Activated T-cell treated with anti-CD3 and anti-CD28 coated beads, Interleukin-2, amount 50 U/mL, for 72 hours (primary cell): ENCODE measurements around the gene COPS6. TPM values are rescaled to one million over a fixed set of nuclear protein-coding genes. Genes with fewer than 3 reads are reported as not detected.
"Not testable (repeated sequence)": the region's sequence is repeated elsewhere in the genome, so short reads cannot be mapped to it uniquely, and the experiment has no call there.

Experiments
- ATAC-seq, 2 donors: fragments of 150-1000 bp; cut with Tn5 transposase; replicated peaks in 1 of 2; 2 replicates each; pipeline ENCODE4 v1.10.0; 2021; ENCODE audit warnings: moderate library complexity in 2 of 2, mild to moderate bottlenecking in 1 of 2
- DNase-seq, 2 donors: peaks; one replicate each; pipeline ENCODE4 v3.0.0; 2021 to 2022; ENCODE audit warnings: mixed read lengths in 1 of 2
- H3K27ac Mint-ChIP-seq: one replicate; pipeline ENCODE4 v1.8.0; 2022; ENCODE audit warnings: mild to moderate bottlenecking, moderate library complexity, mixed read lengths
- H3K27me3 Mint-ChIP-seq: one replicate; pipeline ENCODE4 v1.8.0; 2022; ENCODE audit warnings: low read depth, mixed read lengths
- H3K36me3 Mint-ChIP-seq, 2 donors: one replicate each; pipeline ENCODE4 v1.8.0; 2022; ENCODE audit warnings: mixed read lengths in 2 of 2, mild to moderate bottlenecking in 1 of 2; ENCODE audit not compliant: insufficient read depth in 2 of 2
- H3K4me1 Mint-ChIP-seq: one replicate; pipeline ENCODE4 v1.8.0; 2022; ENCODE audit warnings: low read depth, mixed read lengths
- H3K4me3 Mint-ChIP-seq, 2 donors: one replicate each; pipeline ENCODE4 v1.8.0; 2022; ENCODE audit warnings: mild to moderate bottlenecking in 2 of 2, mixed read lengths in 2 of 2, moderate library complexity in 2 of 2
- H3K9me3 Mint-ChIP-seq, 2 donors: one replicate each; pipeline ENCODE4 v1.8.0; 2022; ENCODE audit warnings: mixed read lengths in 2 of 2
- total RNA-seq, 2 donors: library from RNA; stranded (reverse); gene quantifications; one replicate each; pipeline ENCODE4 v1.2.3, GENCODE V29; 2022

Gene COPS6
- total RNA-seq, 2 donors from 2014 or later: 43.7 to 45.4 TPM

DNA sequence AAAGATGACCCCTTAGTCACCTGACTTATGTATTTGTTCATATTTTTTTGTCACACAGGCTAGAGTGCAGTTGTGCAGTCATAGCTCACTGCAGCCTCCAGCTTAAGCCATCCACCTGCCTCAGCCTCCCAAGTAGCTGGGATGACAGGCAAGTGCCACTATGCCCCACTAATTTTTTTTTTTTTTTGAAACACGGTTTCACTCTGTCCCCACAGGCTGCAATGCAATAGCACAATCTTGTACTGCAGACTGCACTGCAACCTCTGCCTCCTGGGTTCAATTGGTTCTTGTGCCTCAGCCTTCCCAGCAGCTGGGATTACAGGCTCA lies 39.8 kb downstream of the COPS6 start:
- Mint-ChIP-seq H3K9me3 (no peaks in the 10 kb centered on the region), H3K36me3 (peaks cover 0 to 3% of the 10 kb centered on the region in 2 donors), H3K4me1 (peaks cover 48% of the 10 kb centered on the region), H3K4me3 (peak overlapping the region; percentile 86 to 97), H3K27ac (no peak overlapping the region), H3K27me3 (no peaks in the 10 kb centered on the region)
- DNase-seq (no peak), ATAC-seq (no peak)

DNA sequence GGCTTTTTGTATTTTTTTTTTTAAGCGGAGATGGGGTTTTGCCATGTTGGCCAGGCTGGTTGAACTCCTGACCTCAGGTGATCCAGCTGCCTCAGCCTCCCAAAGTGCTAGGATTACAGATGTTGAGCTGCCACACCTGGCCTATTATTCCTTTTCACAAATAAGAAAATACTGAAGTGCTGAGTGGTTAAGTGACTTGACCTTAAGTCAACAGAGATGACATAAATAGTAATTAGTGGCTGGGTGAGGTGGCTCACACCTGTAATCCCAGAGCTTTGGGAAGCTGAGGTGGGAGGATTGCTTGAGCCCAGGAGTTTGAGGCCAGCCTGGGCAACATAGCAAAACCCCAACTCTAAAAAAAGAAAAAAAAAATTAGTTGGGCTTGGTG lies 41.4 kb downstream of the COPS6 start:
- not testable (repeated sequence) for DNase-seq, ATAC-seq, H3K9me3 Mint-ChIP-seq, H3K36me3 Mint-ChIP-seq, H3K27ac Mint-ChIP-seq, H3K27me3 Mint-ChIP-seq, H3K4me3 Mint-ChIP-seq
- peaks cover 41% of the 10 kb centered on the region for H3K4me1 Mint-ChIP-seq

DNA sequence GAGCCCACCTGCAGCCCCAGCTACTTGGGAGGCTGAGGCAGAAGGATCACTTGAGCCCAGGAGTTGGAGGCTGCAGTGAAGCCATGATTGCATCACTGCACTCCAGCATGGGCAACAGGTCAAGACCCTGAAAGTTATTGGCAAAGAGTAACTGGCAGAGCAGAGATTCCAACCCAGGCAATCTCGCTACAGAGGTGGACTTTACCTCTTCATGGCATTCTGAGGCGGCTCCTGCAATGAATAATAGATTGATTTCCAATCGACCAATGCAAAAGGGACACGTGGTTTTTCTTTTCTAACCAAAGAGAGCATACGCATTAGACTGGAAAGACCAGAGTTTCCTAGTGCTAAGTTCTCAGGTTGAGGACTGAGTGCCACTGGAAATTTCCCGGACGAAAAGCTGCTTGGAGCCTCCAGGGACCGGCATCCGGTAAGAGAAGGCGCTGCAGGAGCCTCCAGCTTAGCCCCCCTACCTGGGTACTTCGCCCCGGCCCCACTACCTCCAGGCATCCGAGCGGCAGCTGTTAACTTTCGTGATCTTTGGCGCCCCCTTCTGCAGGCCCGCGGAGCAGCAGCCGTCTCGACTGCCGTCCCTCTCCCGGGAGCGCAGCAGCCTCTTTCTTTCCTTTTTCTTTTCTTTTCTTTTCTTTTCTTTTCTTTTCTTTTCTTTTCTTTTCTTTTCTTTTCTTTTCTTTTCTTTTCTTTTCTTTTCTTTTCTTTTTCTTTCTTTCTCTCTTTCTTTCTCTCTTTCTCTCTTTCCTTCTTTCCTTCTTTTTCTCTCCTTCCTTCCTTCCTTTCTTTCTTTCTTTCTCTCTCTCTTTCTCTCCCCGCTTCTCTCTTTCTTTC lies 42.1 kb downstream of the COPS6 start:
- Mint-ChIP-seq H3K27ac (no peak overlapping the region), H3K4me1 (peaks cover 35% of the 10 kb centered on the region), H3K36me3 (peaks cover 0 to 3% of the 10 kb centered on the region in 2 donors), H3K27me3 (no peaks in the 10 kb centered on the region), H3K4me3 (peak overlapping the region; percentile 56 to 90), H3K9me3 (no peaks in the 10 kb centered on the region)
- ATAC-seq: peak; percentile 8 to 18
- peak; percentile 90 to 91 for DNase-seq

DNA sequence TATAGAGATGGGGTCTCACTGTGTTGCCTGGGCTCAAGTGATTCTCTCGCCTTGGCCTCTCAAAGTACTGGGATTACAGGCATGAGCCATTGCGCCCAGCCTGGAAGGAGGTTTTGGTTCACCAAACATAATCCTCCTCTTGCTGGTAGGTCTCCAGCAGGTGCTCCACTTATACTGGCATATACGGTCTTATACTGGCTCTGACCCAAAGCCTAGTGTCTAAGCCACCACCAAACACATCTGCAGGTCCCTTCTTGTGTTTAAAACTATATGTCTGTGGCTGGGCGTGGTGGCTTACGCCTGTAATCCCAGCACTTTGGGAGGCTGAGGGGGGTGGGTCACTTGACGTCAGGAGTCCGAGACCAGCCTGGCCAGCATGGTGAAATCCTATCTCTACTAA lies 43.4 kb downstream of the COPS6 start:
- peaks cover 29% of the 10 kb centered on the region for H3K4me1 Mint-ChIP-seq
- peak overlapping the region in 1 of 2 donors; percentile 15 for H3K4me3 Mint-ChIP-seq
- H3K27ac Mint-ChIP-seq: no peak overlapping the region
- no peaks in the 10 kb centered on the region for H3K27me3 Mint-ChIP-seq
- DNase-seq (no peak), ATAC-seq (no peak)
- no peaks in the 10 kb centered on the region for H3K36me3 Mint-ChIP-seq
- H3K9me3 Mint-ChIP-seq: no peaks in the 10 kb centered on the region

DNA sequence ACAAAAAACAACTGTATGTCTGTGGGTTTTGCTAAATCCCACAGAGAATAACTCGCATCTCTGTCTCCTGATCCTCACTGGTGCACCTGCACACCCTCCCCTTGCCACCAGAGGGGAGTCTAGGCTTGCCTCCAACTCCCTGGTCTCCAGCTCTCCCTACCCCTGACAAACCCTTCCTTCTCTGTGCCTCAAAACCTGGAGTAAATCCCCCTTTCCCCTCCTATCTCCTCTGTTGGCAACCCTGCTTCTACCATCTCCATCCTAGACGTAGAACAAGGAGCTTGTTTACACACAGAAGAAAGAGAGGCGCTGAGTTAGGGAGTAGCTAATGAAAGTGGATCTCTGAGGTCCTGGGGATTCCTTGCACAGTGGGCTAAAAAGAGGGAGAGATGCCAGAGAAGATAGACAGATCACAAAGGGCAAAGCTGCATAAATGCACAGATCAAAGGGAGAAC lies 44.0 kb downstream of the COPS6 start:
- H3K27ac Mint-ChIP-seq: no peak overlapping the region
- peak; percentile 78 for ATAC-seq
- peak; percentile 71 to 74 for DNase-seq
- no peaks in the 10 kb centered on the region for H3K36me3 Mint-ChIP-seq
- H3K9me3 Mint-ChIP-seq: no peaks in the 10 kb centered on the region
- H3K27me3 Mint-ChIP-seq: no peaks in the 10 kb centered on the region
- peaks cover 30% of the 10 kb centered on the region for H3K4me1 Mint-ChIP-seq
- H3K4me3 Mint-ChIP-seq: peak overlapping the region; percentile 15

DNA sequence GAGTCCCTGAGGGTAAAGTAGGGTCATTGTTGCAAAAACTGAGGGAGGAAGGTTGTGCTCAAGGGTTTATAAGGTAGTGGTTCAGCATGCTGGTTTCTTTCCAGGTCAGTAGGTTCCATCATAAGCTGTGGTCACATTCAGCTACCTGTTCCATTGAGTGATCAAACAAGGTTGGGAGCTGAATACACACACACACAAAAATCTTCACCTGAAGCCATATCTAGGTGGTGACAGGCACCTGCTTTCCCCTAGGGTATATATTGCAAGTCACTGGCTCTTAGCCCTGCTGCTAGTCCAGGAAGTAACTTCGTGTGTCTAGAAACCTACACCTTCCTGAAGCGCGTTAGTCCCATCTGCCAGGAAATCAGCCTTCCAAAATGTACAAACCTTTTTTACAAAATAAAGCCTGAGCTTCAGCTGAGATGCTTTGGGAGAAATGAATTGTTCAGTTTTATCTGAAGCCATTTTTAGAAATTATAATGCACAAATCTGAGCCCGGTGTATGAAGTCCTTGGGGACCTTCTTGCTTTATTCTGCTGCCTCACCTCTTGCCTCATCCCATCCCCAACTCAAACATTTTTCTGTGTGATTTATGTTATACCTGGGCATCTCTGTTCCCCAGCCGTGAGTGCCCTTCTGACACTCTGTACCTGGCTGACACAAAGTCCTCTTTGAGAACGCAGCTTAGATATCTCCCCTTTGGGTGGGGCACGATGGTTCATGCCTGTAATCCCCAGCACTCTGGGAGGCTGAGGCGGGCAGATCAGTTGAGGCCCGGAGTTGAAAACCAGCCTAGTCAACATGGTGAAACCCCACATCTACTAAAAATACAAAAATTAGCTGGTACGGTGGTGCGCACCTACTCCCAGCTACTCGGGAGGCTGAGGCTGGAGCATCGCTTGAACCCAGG lies 49.3 kb downstream of the COPS6 start:
- H3K9me3 Mint-ChIP-seq: no peaks in the 10 kb centered on the region
- no peak for DNase-seq
- H3K4me3 Mint-ChIP-seq: peak overlapping the region in 1 of 2 donors; percentile 36
- ATAC-seq: peak in 1 of 2 donors; percentile 33
- no peaks in the 10 kb centered on the region for H3K36me3 Mint-ChIP-seq
- no peaks in the 10 kb centered on the region for H3K27me3 Mint-ChIP-seq
- H3K27ac Mint-ChIP-seq: no peak overlapping the region
- peaks cover 17% of the 10 kb centered on the region for H3K4me1 Mint-ChIP-seq

DNA sequence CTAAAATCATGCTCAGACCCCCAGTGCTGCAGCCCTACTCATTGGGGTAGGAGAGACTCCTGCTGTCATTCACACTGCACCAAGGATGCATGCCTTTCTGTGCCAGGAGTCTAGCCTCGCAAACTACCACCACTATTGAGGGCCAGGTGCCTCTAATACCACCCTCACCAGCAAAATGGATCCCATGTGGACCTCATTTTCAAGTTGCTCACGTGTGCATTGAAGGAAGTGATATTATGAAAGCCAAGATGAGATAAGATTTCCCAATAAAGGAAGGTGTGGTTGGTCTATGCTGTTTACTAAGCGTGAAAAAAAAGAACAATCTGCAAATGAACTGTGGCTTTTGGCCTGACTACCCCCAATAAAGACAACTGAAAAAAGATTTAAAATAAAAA lies 52.8 kb downstream of the COPS6 start:
- H3K36me3 Mint-ChIP-seq: no peaks in the 10 kb centered on the region
- no peaks in the 10 kb centered on the region for H3K9me3 Mint-ChIP-seq
- peaks cover 17% of the 10 kb centered on the region for H3K4me1 Mint-ChIP-seq
- DNase-seq: no peak
- no peak for ATAC-seq
- no peak overlapping the region for H3K27ac Mint-ChIP-seq
- H3K27me3 Mint-ChIP-seq: no peaks in the 10 kb centered on the region
- H3K4me3 Mint-ChIP-seq: no peak overlapping the region

Other genes with a start within 250 kb of the COPS6 start
- under 1 TPM; 0.46 to 0.53 TPM for gene OR2AE1, start 211.9 kb upstream of the COPS6 start, total RNA-seq
- gene TRIM4, start 169.4 kb upstream of the COPS6 start, total RNA-seq: 10 to 100 TPM; 34.9 to 38.2 TPM
- 1 to 10 TPM in 1 of 2 donors, under 1 TPM in 1; 0.58 to 1.7 TPM for gene GJC3, start 159.3 kb upstream of the COPS6 start, total RNA-seq
- not detected for gene AZGP1, start 112.9 kb upstream of the COPS6 start, total RNA-seq
- 10 to 100 TPM; 70.3 to 78.2 TPM for gene ZKSCAN1, start 73.4 kb upstream of the COPS6 start, total RNA-seq
- gene ZSCAN21, start 39.2 kb upstream of the COPS6 start, total RNA-seq: 10 to 100 TPM in 1 of 2 donors, 1 to 10 TPM in 1; 8.4 to 12.4 TPM
- gene ZNF3, start 7.2 kb upstream of the COPS6 start, total RNA-seq: 10 to 100 TPM; 23.1 to 24.2 TPM
- 100 to 1,000 TPM; 270 to 332 TPM for gene MCM7, start 12.4 kb downstream of the COPS6 start, total RNA-seq
- gene AP4M1, start 12.7 kb downstream of the COPS6 start, total RNA-seq: 10 to 100 TPM in 1 of 2 donors, 1 to 10 TPM in 1; 9.3 to 10.5 TPM
- 10 to 100 TPM; 76.7 to 88.1 TPM for gene TAF6, start 30.4 kb downstream of the COPS6 start, total RNA-seq
- 10 to 100 TPM; 11.1 to 18.8 TPM for gene CNPY4, start 30.7 kb downstream of the COPS6 start, total RNA-seq
- 1 to 10 TPM; 3.2 to 3.4 TPM for gene MBLAC1, start 38.0 kb downstream of the COPS6 start, total RNA-seq
- 100 to 1,000 TPM; 130 to 134 TPM for gene LAMTOR4, start 59.9 kb downstream of the COPS6 start, total RNA-seq
- 10 to 100 TPM; 22.1 to 28.8 TPM for gene TRAPPC14, start 69.8 kb downstream of the COPS6 start, total RNA-seq
- 10 to 100 TPM in 1 of 2 donors, 1 to 10 TPM in 1; 6.9 to 11.7 TPM for gene GAL3ST4, start 79.6 kb downstream of the COPS6 start, total RNA-seq
- gene GPC2, start 88.4 kb downstream of the COPS6 start, total RNA-seq: 10 to 100 TPM in 1 of 2 donors, 1 to 10 TPM in 1; 9.7 to 14.2 TPM
- gene STAG3, start 88.9 kb downstream of the COPS6 start, total RNA-seq: 100 to 1,000 TPM; 103 to 121 TPM
- gene PVRIG, start 131.0 kb downstream of the COPS6 start, total RNA-seq: 10 to 100 TPM; 26.7 to 34.4 TPM
- not detected for gene SPDYE3, start 218.7 kb downstream of the COPS6 start, total RNA-seq